IMR-90 (cell line): ENCODE results near the gene PHEX. TPM values are rescaled to one million over a fixed set of nuclear protein-coding genes. Genes with fewer than 3 reads are reported as not detected.
"Not testable (repeated sequence)": the region's sequence is repeated elsewhere in the genome, so short reads cannot be mapped to it uniquely, and the experiment has no call there.

Experiments
- ATAC-seq: fragments of 200-7000 bp; cut with Tn5 transposase; 2 replicates; pipeline ENCODE4 v1.9.1; 2020; ENCODE audit warnings: low read depth, mild to moderate bottlenecking, moderate library complexity
- BruUV-seq: library from RNA; stranded (reverse); fragments of 400-500 nt; replicated peaks from 2 replicates; lab custom pipeline; 2021; lab: Mats Ljungman, UMichigan
- CTCF ChIA-PET: fragments of 300-600 bp; formaldehyde crosslinking; extraction: SDS; loops from one replicate; lab custom pipeline; 2021; ENCODE audit warnings: antibody characterized with exemption; lab: Yijun Ruan, JAX
- POLR2A ChIA-PET: fragments of 300-600 bp; sonication (Branson Sonifier 250); formaldehyde crosslinking; loops from one replicate; lab custom pipeline; 2022; ENCODE audit warnings: antibody characterized with exemption; ENCODE audit not compliant: unreplicated experiment; lab: Charles Lee
- DNase-seq: peaks from one replicate; pipeline ENCODE4 v3.0.0; 2013
- H2AFZ ChIP-seq: replicated peaks from 2 replicates; pipeline ENCODE3; 2013; ENCODE audit warnings: low read length, mild to moderate bottlenecking; ENCODE audit not compliant: poor library complexity
- H2AK5ac ChIP-seq: 2 replicates; pipeline ENCODE4 v1.6.1; 2013; ENCODE audit warnings: low read depth, low read length, inconsistent platforms
- H2AK9ac ChIP-seq: replicated peaks from 2 replicates; pipeline ENCODE3; 2013; ENCODE audit warnings: mild to moderate bottlenecking, low read depth, low read length, moderate library complexity; ENCODE audit not compliant: poor library complexity
- H2BK120ac ChIP-seq: 2 replicates; pipeline ENCODE4 v1.6.1; 2013; ENCODE audit warnings: low read depth, low read length, inconsistent platforms
- H2BK15ac ChIP-seq: 3 replicates; pipeline ENCODE4 v1.6.1; 2013; ENCODE audit warnings: low read depth, low read length, inconsistent platforms
- H2BK20ac ChIP-seq: 2 replicates; pipeline ENCODE4 v1.6.1; 2013; ENCODE audit warnings: low read depth, mild to moderate bottlenecking, inconsistent platforms, low read length, moderate library complexity
- H2BK5ac ChIP-seq: 2 replicates; pipeline ENCODE4 v1.6.1; 2013; ENCODE audit warnings: mild to moderate bottlenecking, low read depth, low read length, inconsistent platforms; ENCODE audit not compliant: poor library complexity, severe bottlenecking
- H3K14ac ChIP-seq: replicated peaks from 2 replicates; pipeline ENCODE4 v1.6.1; 2013; ENCODE audit warnings: low read depth, low read length, inconsistent platforms
- H3K18ac ChIP-seq: 2 replicates; pipeline ENCODE4 v1.6.1; 2013; ENCODE audit warnings: low read depth, low read length, control low read depth
- H3K23ac ChIP-seq: 2 replicates; pipeline ENCODE4 v1.6.1; 2013; ENCODE audit warnings: low read depth, low read length, inconsistent platforms
- H3K27ac ChIP-seq: 2 replicates; pipeline ENCODE4 v1.5.1; 2013; ENCODE audit warnings: mild to moderate bottlenecking, control low read depth, low read length; ENCODE audit not compliant: insufficient read depth
- H3K27me3 ChIP-seq: 2 replicates; pipeline ENCODE4 v1.6.1; 2013; ENCODE audit warnings: low read length; ENCODE audit not compliant: control insufficient read depth, insufficient read depth
- H3K36me3 ChIP-seq: 2 replicates; pipeline ENCODE4 v1.6.1; 2013; ENCODE audit warnings: low read length, mixed read lengths; ENCODE audit not compliant: control insufficient read depth, insufficient read depth
- H3K4ac ChIP-seq: 2 replicates; pipeline ENCODE4 v1.6.1; 2013; ENCODE audit warnings: low read depth, low read length, inconsistent platforms
- H3K4me1 ChIP-seq: 2 replicates; pipeline ENCODE4 v1.6.1; 2013; ENCODE audit warnings: low read length, mixed read lengths; ENCODE audit not compliant: control insufficient read depth, insufficient read depth
- H3K4me2 ChIP-seq: 2 replicates; pipeline ENCODE4 v1.6.1; 2013; ENCODE audit warnings: low read depth, mild to moderate bottlenecking, control low read depth, low read length, moderate library complexity
- H3K4me3 ChIP-seq: 2 replicates; pipeline ENCODE4 v1.5.1; 2013; ENCODE audit warnings: low read depth, mild to moderate bottlenecking, control low read depth, low read length, moderate library complexity; ENCODE audit not compliant: insufficient read depth
- H3K56ac ChIP-seq: 2 replicates; pipeline ENCODE4 v1.6.1; 2013; ENCODE audit warnings: low read length, inconsistent platforms; ENCODE audit not compliant: insufficient read depth; ENCODE audit errors: extremely low read depth
- H3K79me1 ChIP-seq, 2 experiments: 2 replicates each; pipeline ENCODE4 v1.6.1; 2013; ENCODE audit warnings: low read length in 2 of 2, inconsistent platforms in 1 of 2, low read depth in 1 of 2
- H3K9ac ChIP-seq: 2 replicates; pipeline ENCODE4 v1.6.1; 2013; ENCODE audit warnings: low read depth, low read length, control low read depth
- H3K9me1 ChIP-seq: 2 replicates; pipeline ENCODE4 v1.6.1; 2013; ENCODE audit warnings: low read length, inconsistent platforms; ENCODE audit not compliant: insufficient read depth
- H3K9me3 ChIP-seq: 2 replicates; pipeline ENCODE4 v1.6.1; 2013; ENCODE audit warnings: low read length; ENCODE audit not compliant: control insufficient read depth, insufficient read depth
- H4K20me1 ChIP-seq: 2 replicates; pipeline ENCODE4 v1.6.1; 2013; ENCODE audit warnings: low read length, inconsistent platforms; ENCODE audit not compliant: insufficient read depth
- H4K5ac ChIP-seq: 2 replicates; pipeline ENCODE4 v1.6.1; 2013; ENCODE audit warnings: mild to moderate bottlenecking, low read depth, low read length, control low read depth
- H4K8ac ChIP-seq, 2 experiments: 2 replicates each; pipeline ENCODE4 v1.6.1; 2013; ENCODE audit warnings: low read depth in 2 of 2, low read length in 2 of 2, control low read depth in 1 of 2, inconsistent platforms in 1 of 2
- H4K91ac ChIP-seq: 2 replicates; pipeline ENCODE4 v1.6.1; 2013; ENCODE audit warnings: low read depth, low read length, inconsistent platforms; ENCODE audit not compliant: insufficient read depth
- CEBPB ChIP-seq: IDR thresholded peaks from 2 replicates; pipeline ENCODE4 v1.6.1; 2012; ENCODE audit warnings: low read depth, low read length, improper control_type of control experiment
- FOS ChIP-seq: fragments of 150-350 bp; IDR thresholded peaks from 2 replicates; pipeline ENCODE4 v1.6.1; 2016; ENCODE audit warnings: low read depth, low read length
- MAZ ChIP-seq: IDR thresholded peaks from 2 replicates; pipeline ENCODE4 v1.6.1; 2012; ENCODE audit warnings: low read depth, mild to moderate bottlenecking, low read length, improper control_type of control experiment, moderate library complexity, borderline replicate concordance
- NFE2L2 ChIP-seq: fragments of 150-350 bp; IDR thresholded peaks from 2 replicates; pipeline ENCODE4 v1.6.1; 2016; ENCODE audit warnings: low read depth, mild to moderate bottlenecking, low read length
- RAD21 ChIP-seq: IDR thresholded peaks from 2 replicates; pipeline ENCODE4 v1.6.1; 2012; ENCODE audit warnings: low read length, improper control_type of control experiment
- WGBS, 2 experiments: methylation state at CpG; one replicate each; pipeline versions ENCODE4 v1.1.5 to v1.1.7; 2013; ENCODE audit warnings: missing lambda C conversion rate in 2 of 2; ENCODE audit not compliant: insufficient read length in 1 of 2; ENCODE audit errors: extremely low coverage in 2 of 2; 5-methylcytosine and 5-hydroxymethylcytosine counted together
- dilution Hi-C: fragments of 300-500 bp; cut with HindIII; formaldehyde crosslinking; loops from one replicate; pipeline ENCODE4 v1.14.3; 2018; ENCODE audit warnings: low sequenced_read_pairs; ENCODE audit not compliant: unreplicated experiment
- in situ Hi-C: fragments of 300-500 bp; cut with MboI; formaldehyde crosslinking; loops from 3 replicates; pipeline ENCODE4 v1.14.3; 2019; ENCODE audit warnings: low sequenced_read_pairs, inconsistent platforms, mixed read lengths
- intact Hi-C: fragments of 100-400 bp; cut with micrococcal nuclease; formaldehyde crosslinking; loops from 2 replicates; pipeline ENCODE4 v1.10.0; 2022
- polyA plus RNA-seq, 3 experiments: library from polyadenylated mRNA; depleted of rRNA; stranded (reverse); fragments of >200 nt; gene quantifications; 2 replicates each; pipeline ENCODE4 v1.2.3, GENCODE V29; 2012; ENCODE audit warnings: low replicate concordance in 1 of 3
- total RNA-seq: library from RNA; depleted of rRNA; stranded (reverse); fragments of >200 nt; gene quantifications from 2 replicates; pipeline ENCODE4 v1.2.3, GENCODE V29; 2012
- TF ChIP-seq, protein P1 (sequence below): fragments of 150-350 bp; IDR thresholded peaks from 2 replicates; pipeline ENCODE4 v1.6.1; 2017; ENCODE audit warnings: mild to moderate bottlenecking, antibody characterized with exemption, low read length, low read depth

PHEX gene
- total and polyA plus RNA-seq, 2 of the 4 experiments (the other 2 are of a cell fraction), result 0.10 to 0.18 TPM

DNA sequence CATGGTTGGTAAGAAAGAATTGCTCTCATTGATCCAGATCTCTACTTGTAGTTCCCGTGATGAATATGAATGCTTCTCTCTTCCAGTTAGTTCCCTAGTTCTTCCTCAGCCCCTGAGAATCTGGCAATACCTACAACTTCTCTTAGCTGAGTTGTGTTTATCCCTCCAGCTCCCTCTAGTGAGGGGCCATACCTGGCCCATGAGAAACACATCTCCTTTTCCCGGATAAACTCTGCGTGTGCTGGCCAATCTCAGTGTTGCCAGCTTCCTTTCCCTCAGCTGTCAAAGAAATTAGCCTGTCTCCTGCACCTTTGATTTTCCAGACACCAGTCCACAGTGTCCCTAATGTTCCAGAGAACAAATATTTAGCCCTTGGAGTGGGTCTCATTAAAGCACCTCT is 246.2 kb downstream of the PHEX start:
- no peak overlapping the region for H3K56ac ChIP-seq
- H3K79me1 ChIP-seq, result no peaks in the 10 kb centered on the region
- H3K4me3 ChIP-seq, result no peak overlapping the region
- no peak overlapping the region for H2BK5ac ChIP-seq
- no peak overlapping the region for H3K9ac ChIP-seq
- no peak overlapping the region for H2AFZ ChIP-seq
- ChIA-PET POLR2A (no interaction called here), CTCF (no interaction called here)
- H2BK20ac ChIP-seq, result no peak overlapping the region
- no peak overlapping the region for H4K91ac ChIP-seq
- in situ Hi-C loops (no loop called here), intact Hi-C loops (no loop called here), dilution Hi-C loops (no loop called here)
- no peaks in the 10 kb centered on the region for H3K9me1 ChIP-seq
- no peaks in the 10 kb centered on the region for H3K4me1 ChIP-seq
- no peak overlapping the region for H3K4me2 ChIP-seq
- H3K4ac ChIP-seq, result no peak overlapping the region
- no peak overlapping the region for H3K27ac ChIP-seq
- H3K9me3 ChIP-seq, result no peaks in the 10 kb centered on the region; the same call in 1 of the 2 replicates
- H2BK120ac ChIP-seq, result no peak overlapping the region
- no peaks in the 10 kb centered on the region for H3K36me3 ChIP-seq
- DNase-seq (no peak), ATAC-seq (no peak)
- H2AK9ac ChIP-seq, result no peak overlapping the region
- BruUV-seq, result no TSS peak
- no peak overlapping the region for H3K23ac ChIP-seq
- TF ChIP-seq MAZ (no peak), FOS (no peak), RAD21 (no peak), CEBPB (no peak), NFE2L2 (no peak)
- TF ChIP-seq, protein P1, sequence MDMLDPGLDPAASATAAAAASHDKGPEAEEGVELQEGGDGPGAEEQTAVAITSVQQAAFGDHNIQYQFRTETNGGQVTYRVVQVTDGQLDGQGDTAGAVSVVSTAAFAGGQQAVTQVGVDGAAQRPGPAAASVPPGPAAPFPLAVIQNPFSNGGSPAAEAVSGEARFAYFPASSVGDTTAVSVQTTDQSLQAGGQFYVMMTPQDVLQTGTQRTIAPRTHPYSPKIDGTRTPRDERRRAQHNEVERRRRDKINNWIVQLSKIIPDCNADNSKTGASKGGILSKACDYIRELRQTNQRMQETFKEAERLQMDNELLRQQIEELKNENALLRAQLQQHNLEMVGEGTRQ, result no peak
- H2AK5ac ChIP-seq, result no peak overlapping the region
- no peak overlapping the region for H4K5ac ChIP-seq
- 17% methylated on average over 1 of the region's 3 CpGs; no CpG with 5 or more reads in 1 of the 2 experiments for WGBS, 2 experiments
- H3K14ac ChIP-seq, result no peak overlapping the region
- no peak overlapping the region for H2BK15ac ChIP-seq
- no peak overlapping the region for H4K8ac ChIP-seq
- no peaks in the 10 kb centered on the region for H3K27me3 ChIP-seq
- no peaks in the 10 kb centered on the region for H4K20me1 ChIP-seq
- no peak overlapping the region for H3K18ac ChIP-seq

DNA sequence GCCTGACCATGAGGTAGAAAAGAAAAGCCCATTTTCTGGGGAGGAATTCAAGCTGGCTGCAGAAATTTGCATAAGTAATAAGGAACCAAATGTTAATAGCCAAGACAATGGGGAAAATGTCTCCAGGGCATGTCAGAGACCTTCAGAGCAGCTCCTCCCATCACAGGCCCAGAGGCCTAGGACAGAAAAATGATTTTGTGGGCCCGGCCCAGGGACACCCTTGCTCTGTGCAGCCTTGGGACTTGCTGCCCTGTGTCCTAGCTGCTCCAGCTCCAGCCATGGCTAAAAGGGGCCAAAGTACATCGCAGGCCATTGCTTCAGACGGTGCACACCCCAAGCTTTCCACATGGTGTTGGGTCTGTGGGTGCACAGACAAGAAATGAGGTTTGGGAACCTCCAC is 257.1 kb downstream of the PHEX start:
- dilution Hi-C loops, H3K36me3 ChIP-seq, H3K56ac ChIP-seq, H3K4me3 ChIP-seq, POLR2A ChIA-PET, H3K79me1 ChIP-seq, H3K27ac ChIP-seq, H2BK120ac ChIP-seq, H2AFZ ChIP-seq, H2BK15ac ChIP-seq, BruUV-seq, H3K14ac ChIP-seq, H2AK9ac ChIP-seq, H3K9me1 ChIP-seq, H2BK5ac ChIP-seq, H2AK5ac ChIP-seq, H4K8ac ChIP-seq, H3K4me2 ChIP-seq, H3K27me3 ChIP-seq, CTCF ChIA-PET, H3K4me1 ChIP-seq, H3K9ac ChIP-seq, intact Hi-C loops, DNase-seq, H3K4ac ChIP-seq, H4K20me1 ChIP-seq, H4K91ac ChIP-seq, H4K5ac ChIP-seq, in situ Hi-C loops, H3K23ac ChIP-seq, H2BK20ac ChIP-seq, H3K18ac ChIP-seq, H3K9me3 ChIP-seq, ATAC-seq: not testable (repeated sequence)
- 50% methylated on average over 1 of the region's 3 CpGs; no CpG with 5 or more reads in 1 of the 2 experiments for WGBS, 2 experiments
